Pancreas (tissue), 10 donors: Measurements from ENCODE around the gene CELF6. TPM values are rescaled to one million over a fixed set of nuclear protein-coding genes. Genes with fewer than 3 reads are reported as not detected.

ENCODE experiments used
- ATAC-seq, 4 donors: fragments of 200-7000 bp; cut with Tn5 transposase; one replicate each; pipeline versions ENCODE4 v1.8.0 to v1.9.1; 2020; ENCODE audit warnings: mild to moderate bottlenecking in 4 of 4, moderate library complexity in 4 of 4
- DNase-seq, 6 donors: peaks; one replicate each; pipeline ENCODE4 v3.0.0-alpha.2; 2020
- FAIRE-seq: peaks from 2 replicates; lab custom pipeline; 2012; peaks lifted over from hg19 to GRCh38; lab: Jason Lieb, UNC
- H3K27ac ChIP-seq, 4 donors: fragments of 200-600 bp; sonication (generic); 1 replicate in 3 of 4; 2 replicates in 1 of 4; pipeline versions ENCODE4 v1.5.0 to v1.8.0; 2020
- H3K27me3 ChIP-seq, 4 donors: fragments of 200-600 bp; one replicate each; pipeline ENCODE4 v1.8.0; 2021
- H3K36me3 ChIP-seq, 3 donors: fragments of 200-600 bp; sonication (generic) in 1 of 3; one replicate each; pipeline versions ENCODE4 v1.5.0 to v1.8.0; 2020 to 2021
- H3K4me1 ChIP-seq, 3 donors: fragments of 200-600 bp; one replicate each; pipeline ENCODE4 v1.8.0; 2021
- H3K4me3 ChIP-seq, 4 donors: fragments of 200-600 bp; sonication (generic) in 2 of 4; one replicate each; pipeline versions ENCODE4 v1.5.0 to v1.8.0; 2020 to 2021
- H3K9me3 ChIP-seq, 4 donors: fragments of 200-600 bp; one replicate each; pipeline ENCODE4 v1.8.0; 2021
- CTCF ChIP-seq, 4 donors: fragments of 200-600 bp; sonication (generic) in 3 of 4; IDR thresholded peaks; one replicate each; pipeline versions ENCODE4 v1.5.0 to v1.8.0; 2021; ENCODE audit warnings: antibody characterized with exemption in 4 of 4
- WGBS, 2 donors: extraction: QIAGEN DNeasy Blood & Tissue Kit; methylation state at CpG; one replicate each; pipeline ENCODE4 v1.1.7; 2013; 5-methylcytosine and 5-hydroxymethylcytosine counted together
- intact Hi-C, 3 donors: fragments of 100-400 bp; cut with DNase I; formaldehyde crosslinking; loops; one replicate each; pipeline versions ENCODE4 v1.11.1 to v1.14.2; 2022
- polyA plus RNA-seq, 2 donors: library from polyadenylated mRNA; stranded (reverse); fragments of 200-250 nt; gene quantifications; one replicate each; pipeline ENCODE4 v1.2.3, GENCODE V29; 2013
- total RNA-seq, 6 donors: library from RNA; stranded (reverse); fragmentation: NEBNext Ultra II Directional in 4 of 6; extraction: Animal tissue kit (Norgen Biotek cat#: 25700) in 4 of 6; gene quantifications; one replicate each; pipeline versions ENCODE4 v1.2.1 to v1.2.4, GENCODE V29; 2021 to 2023
- donor health status: healthy with polysubstance abuse.
- donor health status: DM: no; HTN: no; CAD: no; lungs with moderate emphysema.
- donor health status: DM: no; HTN: no; CAD: no.
- donor health status: control.
- donor health status: control.
- donor health status: Bipolar disorder and iron deficiency.
- donor health status: DM: yes; HTN: yes; CAD: no.
- donor health status: DM: no; HTN: no; CAD: no.
- donor health status: DM: no; HTN: no; CAD: no.
- donor health status: DM: yes; HTN: yes; CAD: no.

The CELF6 gene
- total and polyA plus RNA-seq, 8 donors = 0.25 to 13.6 (median 0.79) TPM

GRCh38 chr15:72358650-72359171 is 38.8 kb upstream of the CELF6 start:
- peaks cover 0 to 19% (median 15%) of the 10 kb centered on the region in 3 donors for H3K36me3 ChIP-seq
- no peak for TF ChIP-seq CTCF (IDR thresholded peaks at IDR 0.05)
- 76% methylated on average over 7 of the region's 7 CpGs for WGBS, 2 donors
- H3K4me1 ChIP-seq = no peaks in the 10 kb centered on the region
- no peak overlapping the region for H3K27ac ChIP-seq
- no peak overlapping the region for H3K4me3 ChIP-seq
- H3K9me3 ChIP-seq = no peaks in the 10 kb centered on the region
- H3K27me3 ChIP-seq = no peaks in the 10 kb centered on the region
- DNase-seq (peak in 1 of 6 donors; percentile 34), ATAC-seq (peak in 3 of 4 donors; percentile 43 to 85 (median 76)), FAIRE-seq (no peak)
- intact Hi-C loops = no loop called here

GRCh38 chr15:72358121-72358520 is 38.2 kb upstream of the CELF6 start:
- intact Hi-C loops = no loop called here
- no peaks in the 10 kb centered on the region for H3K4me1 ChIP-seq
- H3K27ac ChIP-seq = no peak overlapping the region
- no peak overlapping the region for H3K4me3 ChIP-seq
- 88 to 91% methylated on average over 3 of the region's 3 CpGs for WGBS, 2 donors
- no peak for TF ChIP-seq CTCF (IDR thresholded peaks at IDR 0.05)
- no peak for DNase-seq
- ATAC-seq = no peak
- peaks cover 0 to 19% (median 15%) of the 10 kb centered on the region in 3 donors for H3K36me3 ChIP-seq
- FAIRE-seq = no peak
- H3K9me3 ChIP-seq = no peaks in the 10 kb centered on the region
- H3K27me3 ChIP-seq = no peaks in the 10 kb centered on the region

GRCh38 chr15:72354496-72354895 is 34.5 kb upstream of the CELF6 start:
- TF ChIP-seq CTCF (IDR thresholded peaks at IDR 0.05) = no peak
- H3K9me3 ChIP-seq = no peaks in the 10 kb centered on the region
- no peak for ATAC-seq
- H3K27ac ChIP-seq = no peak overlapping the region
- no peak for FAIRE-seq
- no peaks in the 10 kb centered on the region for H3K27me3 ChIP-seq
- intact Hi-C loops = no loop called here
- no peak overlapping the region for H3K4me3 ChIP-seq
- WGBS, 2 donors = 83 to 91% methylated on average over 1 of the region's 1 CpG
- H3K4me1 ChIP-seq = no peaks in the 10 kb centered on the region
- peaks cover 0 to 45% (median 20%) of the 10 kb centered on the region in 3 donors for H3K36me3 ChIP-seq
- DNase-seq = no peak

- Histone ChIP-seq H3K9me3 (no peaks in the 10 kb centered on the region), H3K27me3 (no peaks in the 10 kb centered on the region), H3K4me1 (no peaks in the 10 kb centered on the region), H3K4me3 (no peak overlapping the region), H3K27ac (no peak overlapping the region), H3K36me3 (peaks cover 0 to 57% (median 20%) of the 10 kb centered on the region in 3 donors)
- intact Hi-C loops = no loop called here
- FAIRE-seq (no peak), ATAC-seq (no peak), DNase-seq (no peak)
- no peak for TF ChIP-seq CTCF (IDR thresholded peaks at IDR 0.05)
- WGBS, 2 donors = 85 to 90% methylated on average over 2 of the region's 2 CpGs
These were observed 33.3 kb upstream of the CELF6 start for GRCh38 chr15:72353266-72353665.

GRCh38 chr15:72345806-72346205 is 25.8 kb upstream of the CELF6 start:
- ATAC-seq (no peak), DNase-seq (no peak), FAIRE-seq (no peak)
- intact Hi-C loops = no loop called here
- peaks cover 0 to 50% (median 15%) of the 10 kb centered on the region in 3 donors for H3K36me3 ChIP-seq
- H3K4me3 ChIP-seq = no peak overlapping the region
- no peaks in the 10 kb centered on the region for H3K9me3 ChIP-seq
- no peaks in the 10 kb centered on the region for H3K27me3 ChIP-seq
- H3K27ac ChIP-seq = no peak overlapping the region
- H3K4me1 ChIP-seq = no peaks in the 10 kb centered on the region
- 92 to 96% methylated on average over 3 of the region's 3 CpGs for WGBS, 2 donors
- TF ChIP-seq CTCF (IDR thresholded peaks at IDR 0.05) = no peak
